ENCODE measurements around the gene MMP2. TPM values are rescaled to one million over a fixed set of nuclear protein-coding genes. Genes with fewer than 3 reads are reported as not detected.

The MMP2 gene
- total and polyA plus RNA-seq, 2 experiments from 2014 or later, result 25.6 to 43.8 TPM

DNA sequence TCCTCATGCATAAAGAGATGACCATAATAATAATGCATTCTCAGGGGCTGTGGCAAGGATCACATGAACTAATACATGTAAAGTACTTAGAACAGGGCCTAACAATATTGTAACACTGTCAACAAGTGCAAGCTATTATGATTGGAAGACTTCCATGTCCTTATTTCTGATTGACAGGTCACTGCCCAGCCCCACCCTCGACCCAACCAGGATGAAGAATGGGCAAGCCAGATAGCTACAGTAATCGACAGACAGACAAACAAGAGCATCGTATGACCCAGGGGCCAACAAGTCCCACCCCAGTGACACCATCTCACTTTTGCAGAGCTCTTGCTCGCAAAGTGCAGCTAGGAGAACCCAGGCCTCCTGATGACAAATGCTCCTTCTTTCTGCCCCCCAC is 14.6 kb upstream of the MMP2 start (continued):
- TF ChIP-seq, protein P1, sequence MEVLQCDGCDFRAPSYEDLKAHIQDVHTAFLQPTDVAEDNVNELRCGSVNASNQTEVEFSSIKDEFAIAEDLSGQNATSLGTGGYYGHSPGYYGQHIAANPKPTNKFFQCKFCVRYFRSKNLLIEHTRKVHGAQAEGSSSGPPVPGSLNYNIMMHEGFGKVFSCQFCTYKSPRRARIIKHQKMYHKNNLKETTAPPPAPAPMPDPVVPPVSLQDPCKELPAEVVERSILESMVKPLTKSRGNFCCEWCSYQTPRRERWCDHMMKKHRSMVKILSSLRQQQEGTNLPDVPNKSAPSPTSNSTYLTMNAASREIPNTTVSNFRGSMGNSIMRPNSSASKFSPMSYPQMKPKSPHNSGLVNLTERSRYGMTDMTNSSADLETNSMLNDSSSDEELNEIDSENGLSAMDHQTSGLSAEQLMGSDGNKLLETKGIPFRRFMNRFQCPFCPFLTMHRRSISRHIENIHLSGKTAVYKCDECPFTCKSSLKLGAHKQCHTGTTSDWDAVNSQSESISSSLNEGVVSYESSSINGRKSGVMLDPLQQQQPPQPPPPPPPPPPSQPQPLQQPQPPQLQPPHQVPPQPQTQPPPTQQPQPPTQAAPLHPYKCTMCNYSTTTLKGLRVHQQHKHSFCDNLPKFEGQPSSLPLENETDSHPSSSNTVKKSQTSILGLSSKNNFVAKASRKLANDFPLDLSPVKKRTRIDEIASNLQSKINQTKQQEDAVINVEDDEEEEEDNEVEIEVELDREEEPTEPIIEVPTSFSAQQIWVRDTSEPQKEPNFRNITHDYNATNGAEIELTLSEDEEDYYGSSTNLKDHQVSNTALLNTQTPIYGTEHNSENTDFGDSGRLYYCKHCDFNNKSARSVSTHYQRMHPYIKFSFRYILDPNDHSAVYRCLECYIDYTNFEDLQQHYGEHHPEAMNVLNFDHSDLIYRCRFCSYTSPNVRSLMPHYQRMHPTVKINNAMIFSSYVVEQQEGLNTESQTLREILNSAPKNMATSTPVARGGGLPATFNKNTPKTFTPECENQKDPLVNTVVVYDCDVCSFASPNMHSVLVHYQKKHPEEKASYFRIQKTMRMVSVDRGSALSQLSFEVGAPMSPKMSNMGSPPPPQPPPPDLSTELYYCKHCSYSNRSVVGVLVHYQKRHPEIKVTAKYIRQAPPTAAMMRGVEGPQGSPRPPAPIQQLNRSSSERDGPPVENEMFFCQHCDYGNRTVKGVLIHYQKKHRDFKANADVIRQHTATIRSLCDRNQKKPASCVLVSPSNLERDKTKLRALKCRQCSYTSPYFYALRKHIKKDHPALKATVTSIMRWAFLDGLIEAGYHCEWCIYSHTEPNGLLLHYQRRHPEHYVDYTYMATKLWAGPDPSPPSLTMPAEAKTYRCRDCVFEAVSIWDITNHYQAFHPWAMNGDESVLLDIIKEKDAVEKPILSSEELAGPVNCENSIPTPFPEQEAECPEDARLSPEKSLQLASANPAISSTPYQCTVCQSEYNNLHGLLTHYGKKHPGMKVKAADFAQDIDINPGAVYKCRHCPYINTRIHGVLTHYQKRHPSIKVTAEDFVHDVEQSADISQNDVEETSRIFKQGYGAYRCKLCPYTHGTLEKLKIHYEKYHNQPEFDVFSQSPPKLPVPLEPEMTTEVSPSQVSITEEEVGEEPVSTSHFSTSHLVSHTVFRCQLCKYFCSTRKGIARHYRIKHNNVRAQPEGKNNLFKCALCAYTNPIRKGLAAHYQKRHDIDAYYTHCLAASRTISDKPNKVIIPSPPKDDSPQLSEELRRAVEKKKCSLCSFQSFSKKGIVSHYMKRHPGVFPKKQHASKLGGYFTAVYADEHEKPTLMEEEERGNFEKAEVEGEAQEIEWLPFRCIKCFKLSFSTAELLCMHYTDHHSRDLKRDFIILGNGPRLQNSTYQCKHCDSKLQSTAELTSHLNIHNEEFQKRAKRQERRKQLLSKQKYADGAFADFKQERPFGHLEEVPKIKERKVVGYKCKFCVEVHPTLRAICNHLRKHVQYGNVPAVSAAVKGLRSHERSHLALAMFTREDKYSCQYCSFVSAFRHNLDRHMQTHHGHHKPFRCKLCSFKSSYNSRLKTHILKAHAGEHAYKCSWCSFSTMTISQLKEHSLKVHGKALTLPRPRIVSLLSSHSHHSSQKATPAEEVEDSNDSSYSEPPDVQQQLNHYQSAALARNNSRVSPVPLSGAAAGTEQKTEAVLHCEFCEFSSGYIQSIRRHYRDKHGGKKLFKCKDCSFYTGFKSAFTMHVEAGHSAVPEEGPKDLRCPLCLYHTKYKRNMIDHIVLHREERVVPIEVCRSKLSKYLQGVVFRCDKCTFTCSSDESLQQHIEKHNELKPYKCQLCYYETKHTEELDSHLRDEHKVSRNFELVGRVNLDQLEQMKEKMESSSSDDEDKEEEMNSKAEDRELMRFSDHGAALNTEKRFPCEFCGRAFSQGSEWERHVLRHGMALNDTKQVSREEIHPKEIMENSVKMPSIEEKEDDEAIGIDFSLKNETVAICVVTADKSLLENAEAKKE (CRISPR knock-in tag; IDR thresholded peaks at IDR 0.05), result no peak
- no peak for TF ChIP-seq JUNB (IDR thresholded peaks at IDR 0.05; ENCODE audit: unreplicated experiment)
- TF ChIP-seq, protein P2, sequence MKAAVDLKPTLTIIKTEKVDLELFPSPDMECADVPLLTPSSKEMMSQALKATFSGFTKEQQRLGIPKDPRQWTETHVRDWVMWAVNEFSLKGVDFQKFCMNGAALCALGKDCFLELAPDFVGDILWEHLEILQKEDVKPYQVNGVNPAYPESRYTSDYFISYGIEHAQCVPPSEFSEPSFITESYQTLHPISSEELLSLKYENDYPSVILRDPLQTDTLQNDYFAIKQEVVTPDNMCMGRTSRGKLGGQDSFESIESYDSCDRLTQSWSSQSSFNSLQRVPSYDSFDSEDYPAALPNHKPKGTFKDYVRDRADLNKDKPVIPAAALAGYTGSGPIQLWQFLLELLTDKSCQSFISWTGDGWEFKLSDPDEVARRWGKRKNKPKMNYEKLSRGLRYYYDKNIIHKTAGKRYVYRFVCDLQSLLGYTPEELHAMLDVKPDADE (IDR thresholded peaks at IDR 0.05), result no peak

DNA sequence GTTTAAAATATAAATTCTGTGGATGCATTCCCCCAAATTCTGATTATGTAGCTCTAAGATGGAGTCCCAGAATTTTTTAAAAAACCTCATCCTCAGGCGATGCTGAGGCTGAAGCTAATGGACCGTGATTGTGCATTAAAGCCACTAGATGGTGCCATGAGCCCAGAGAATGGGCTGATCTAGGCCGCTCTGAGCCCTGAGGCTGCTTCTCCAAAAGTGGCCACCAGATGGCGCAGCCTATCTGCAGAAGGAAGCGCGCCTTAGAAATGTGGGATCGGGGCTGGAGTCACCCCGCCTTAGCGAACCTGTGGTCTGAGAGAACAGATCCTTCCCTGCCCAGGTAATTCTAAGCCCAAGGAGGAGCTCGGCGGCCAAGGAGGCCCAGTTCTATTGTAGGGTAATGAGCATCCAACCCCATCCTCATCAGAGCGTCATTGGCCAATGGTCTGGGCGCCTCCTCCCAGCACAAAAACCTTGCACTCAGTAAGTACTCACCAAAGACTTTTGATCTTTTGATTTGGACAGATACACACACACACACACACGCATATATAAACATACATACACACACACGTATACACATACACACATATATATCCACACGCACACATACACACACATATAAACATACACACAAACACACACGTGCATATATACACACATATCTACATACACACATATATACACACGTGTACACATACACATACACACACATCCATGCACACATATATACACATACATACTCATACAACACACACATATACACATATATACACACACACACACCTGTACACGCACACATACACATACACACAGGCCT is 13.7 kb upstream of the MMP2 start:
- no peaks in the 10 kb centered on the region for H3K79me2 ChIP-seq (replicated peaks; ENCODE audit: insufficient read depth)
- Mint-ChIP-seq H3K27ac (no peak overlapping the region), H3K27me3 (ENCODE audit: insufficient read depth, low read depth, poor library complexity) (peaks cover 6% of the 10 kb centered on the region), H3K4me1 (peaks cover 4% of the 10 kb centered on the region; the same call in 2 of the 3 replicates), H3K4me3 (no peak overlapping the region), H3K9me3 (no peaks in the 10 kb centered on the region), H3K36me3 (ENCODE audit: low read depth) (no peaks in the 10 kb centered on the region; the same call in 2 of the 3 replicates)
- H3K4me1 ChIP-seq (ENCODE audit: insufficient read depth), result no peaks in the 10 kb centered on the region
- no peak overlapping the region for H3K27ac ChIP-seq (ENCODE audit: low read depth)
- TF ChIP-seq, protein P3, sequence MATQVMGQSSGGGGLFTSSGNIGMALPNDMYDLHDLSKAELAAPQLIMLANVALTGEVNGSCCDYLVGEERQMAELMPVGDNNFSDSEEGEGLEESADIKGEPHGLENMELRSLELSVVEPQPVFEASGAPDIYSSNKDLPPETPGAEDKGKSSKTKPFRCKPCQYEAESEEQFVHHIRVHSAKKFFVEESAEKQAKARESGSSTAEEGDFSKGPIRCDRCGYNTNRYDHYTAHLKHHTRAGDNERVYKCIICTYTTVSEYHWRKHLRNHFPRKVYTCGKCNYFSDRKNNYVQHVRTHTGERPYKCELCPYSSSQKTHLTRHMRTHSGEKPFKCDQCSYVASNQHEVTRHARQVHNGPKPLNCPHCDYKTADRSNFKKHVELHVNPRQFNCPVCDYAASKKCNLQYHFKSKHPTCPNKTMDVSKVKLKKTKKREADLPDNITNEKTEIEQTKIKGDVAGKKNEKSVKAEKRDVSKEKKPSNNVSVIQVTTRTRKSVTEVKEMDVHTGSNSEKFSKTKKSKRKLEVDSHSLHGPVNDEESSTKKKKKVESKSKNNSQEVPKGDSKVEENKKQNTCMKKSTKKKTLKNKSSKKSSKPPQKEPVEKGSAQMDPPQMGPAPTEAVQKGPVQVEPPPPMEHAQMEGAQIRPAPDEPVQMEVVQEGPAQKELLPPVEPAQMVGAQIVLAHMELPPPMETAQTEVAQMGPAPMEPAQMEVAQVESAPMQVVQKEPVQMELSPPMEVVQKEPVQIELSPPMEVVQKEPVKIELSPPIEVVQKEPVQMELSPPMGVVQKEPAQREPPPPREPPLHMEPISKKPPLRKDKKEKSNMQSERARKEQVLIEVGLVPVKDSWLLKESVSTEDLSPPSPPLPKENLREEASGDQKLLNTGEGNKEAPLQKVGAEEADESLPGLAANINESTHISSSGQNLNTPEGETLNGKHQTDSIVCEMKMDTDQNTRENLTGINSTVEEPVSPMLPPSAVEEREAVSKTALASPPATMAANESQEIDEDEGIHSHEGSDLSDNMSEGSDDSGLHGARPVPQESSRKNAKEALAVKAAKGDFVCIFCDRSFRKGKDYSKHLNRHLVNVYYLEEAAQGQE (IDR thresholded peaks at IDR 0.05; ENCODE audit: unreplicated experiment), result no peak
- TF ChIP-seq ZNF331 (CRISPR knock-in tag; IDR thresholded peaks at IDR 0.05; ENCODE audit: low read depth), result no peak
- TF ChIP-seq, protein P4, sequence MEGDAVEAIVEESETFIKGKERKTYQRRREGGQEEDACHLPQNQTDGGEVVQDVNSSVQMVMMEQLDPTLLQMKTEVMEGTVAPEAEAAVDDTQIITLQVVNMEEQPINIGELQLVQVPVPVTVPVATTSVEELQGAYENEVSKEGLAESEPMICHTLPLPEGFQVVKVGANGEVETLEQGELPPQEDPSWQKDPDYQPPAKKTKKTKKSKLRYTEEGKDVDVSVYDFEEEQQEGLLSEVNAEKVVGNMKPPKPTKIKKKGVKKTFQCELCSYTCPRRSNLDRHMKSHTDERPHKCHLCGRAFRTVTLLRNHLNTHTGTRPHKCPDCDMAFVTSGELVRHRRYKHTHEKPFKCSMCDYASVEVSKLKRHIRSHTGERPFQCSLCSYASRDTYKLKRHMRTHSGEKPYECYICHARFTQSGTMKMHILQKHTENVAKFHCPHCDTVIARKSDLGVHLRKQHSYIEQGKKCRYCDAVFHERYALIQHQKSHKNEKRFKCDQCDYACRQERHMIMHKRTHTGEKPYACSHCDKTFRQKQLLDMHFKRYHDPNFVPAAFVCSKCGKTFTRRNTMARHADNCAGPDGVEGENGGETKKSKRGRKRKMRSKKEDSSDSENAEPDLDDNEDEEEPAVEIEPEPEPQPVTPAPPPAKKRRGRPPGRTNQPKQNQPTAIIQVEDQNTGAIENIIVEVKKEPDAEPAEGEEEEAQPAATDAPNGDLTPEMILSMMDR (conservative IDR thresholded peaks at IDR 0.05; ENCODE audit: low read depth in 2 of 2), result peak; percentile 100
- H3K9me2 ChIP-seq (ENCODE audit: insufficient read depth), result no peaks in the 10 kb centered on the region
- H3K4me3 ChIP-seq, result no peak overlapping the region
- H2AFZ ChIP-seq, result no peak overlapping the region
- H3K27me3 ChIP-seq (ENCODE audit: insufficient read depth), result no peaks in the 10 kb centered on the region
- peak; percentile 94 for DNase-seq (ENCODE audit: low spot score)
- H4K20me1 ChIP-seq (replicated peaks; ENCODE audit: insufficient read depth), result no peaks in the 10 kb centered on the region
- H3K36me3 ChIP-seq (ENCODE audit: insufficient read depth), result no peaks in the 10 kb centered on the region
- H3K4me2 ChIP-seq, result no peak overlapping the region
- peak; percentile 89 for ATAC-seq
- no peaks in the 10 kb centered on the region for H3F3A ChIP-seq (replicated peaks; ENCODE audit: low read depth)

All from GM23338 (cell line).